ENCODE measurements around the gene GLRA2.

DNA sequence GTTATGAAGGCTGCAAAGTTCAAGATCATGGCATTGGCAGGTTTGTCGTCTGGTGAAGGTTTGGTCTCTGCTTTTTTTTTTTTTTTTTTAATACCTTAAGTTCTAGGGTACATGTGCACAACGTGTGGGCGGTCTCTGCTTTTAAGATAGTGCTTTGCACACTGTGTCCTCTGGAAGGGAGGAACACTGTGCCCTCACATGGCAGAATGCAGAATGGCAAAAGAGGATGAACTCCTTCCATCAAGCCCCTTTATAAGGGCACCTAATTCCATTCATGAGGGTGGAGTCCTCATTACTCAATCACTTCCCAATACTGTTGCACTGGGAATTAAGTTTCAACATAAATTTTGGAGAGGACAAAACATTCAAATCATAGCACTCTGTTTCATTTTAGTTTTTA lies 101.4 kb downstream of the GLRA2 start:
- no peak for TF ChIP-seq POLR2A (IDR thresholded peaks at IDR 0.05)
- TF ChIP-seq, protein P1, sequence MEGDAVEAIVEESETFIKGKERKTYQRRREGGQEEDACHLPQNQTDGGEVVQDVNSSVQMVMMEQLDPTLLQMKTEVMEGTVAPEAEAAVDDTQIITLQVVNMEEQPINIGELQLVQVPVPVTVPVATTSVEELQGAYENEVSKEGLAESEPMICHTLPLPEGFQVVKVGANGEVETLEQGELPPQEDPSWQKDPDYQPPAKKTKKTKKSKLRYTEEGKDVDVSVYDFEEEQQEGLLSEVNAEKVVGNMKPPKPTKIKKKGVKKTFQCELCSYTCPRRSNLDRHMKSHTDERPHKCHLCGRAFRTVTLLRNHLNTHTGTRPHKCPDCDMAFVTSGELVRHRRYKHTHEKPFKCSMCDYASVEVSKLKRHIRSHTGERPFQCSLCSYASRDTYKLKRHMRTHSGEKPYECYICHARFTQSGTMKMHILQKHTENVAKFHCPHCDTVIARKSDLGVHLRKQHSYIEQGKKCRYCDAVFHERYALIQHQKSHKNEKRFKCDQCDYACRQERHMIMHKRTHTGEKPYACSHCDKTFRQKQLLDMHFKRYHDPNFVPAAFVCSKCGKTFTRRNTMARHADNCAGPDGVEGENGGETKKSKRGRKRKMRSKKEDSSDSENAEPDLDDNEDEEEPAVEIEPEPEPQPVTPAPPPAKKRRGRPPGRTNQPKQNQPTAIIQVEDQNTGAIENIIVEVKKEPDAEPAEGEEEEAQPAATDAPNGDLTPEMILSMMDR (IDR thresholded peaks at IDR 0.05) = no peak

All from right lobe of liver (tissue), 4 donors.